Measurements from ENCODE around the gene MAST3.

DNA sequence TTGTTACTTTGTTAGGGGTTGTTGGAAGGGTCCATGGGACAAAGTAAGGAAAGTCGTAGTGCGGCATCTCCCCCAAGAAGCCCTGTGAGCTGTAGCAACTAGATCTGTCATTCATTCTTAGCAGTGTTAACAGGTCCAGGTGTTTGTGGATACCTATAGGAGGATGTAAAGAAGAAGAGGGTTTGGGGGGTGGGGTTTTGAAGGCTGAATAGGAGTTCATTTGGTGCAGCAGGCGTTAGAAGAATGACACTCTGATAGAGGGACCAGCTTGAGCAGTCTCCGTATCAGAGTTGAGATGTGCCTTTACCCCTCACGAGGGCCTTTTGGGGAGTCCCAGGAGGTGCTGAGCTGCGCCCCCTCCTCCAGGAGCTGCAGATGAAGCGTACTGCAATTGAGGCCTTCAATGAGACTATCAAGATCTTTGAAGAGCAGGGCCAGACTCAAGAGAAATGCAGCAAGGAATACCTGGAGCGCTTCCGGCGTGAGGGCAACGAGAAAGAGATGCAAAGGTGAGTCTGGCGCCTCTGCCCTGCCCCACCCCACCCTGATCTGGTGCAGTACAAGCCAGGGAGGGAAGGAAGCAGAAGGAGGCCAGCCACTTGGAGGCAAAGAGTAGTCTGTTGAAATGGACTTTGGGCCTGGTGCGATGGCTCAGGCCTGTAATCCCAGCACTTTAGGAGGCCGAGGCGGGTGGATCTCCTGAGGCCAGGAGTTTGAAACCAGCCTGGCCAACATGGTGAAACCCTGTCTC is 68.4 kb downstream of the MAST3 start:
- TF ChIP-seq, protein P1, sequence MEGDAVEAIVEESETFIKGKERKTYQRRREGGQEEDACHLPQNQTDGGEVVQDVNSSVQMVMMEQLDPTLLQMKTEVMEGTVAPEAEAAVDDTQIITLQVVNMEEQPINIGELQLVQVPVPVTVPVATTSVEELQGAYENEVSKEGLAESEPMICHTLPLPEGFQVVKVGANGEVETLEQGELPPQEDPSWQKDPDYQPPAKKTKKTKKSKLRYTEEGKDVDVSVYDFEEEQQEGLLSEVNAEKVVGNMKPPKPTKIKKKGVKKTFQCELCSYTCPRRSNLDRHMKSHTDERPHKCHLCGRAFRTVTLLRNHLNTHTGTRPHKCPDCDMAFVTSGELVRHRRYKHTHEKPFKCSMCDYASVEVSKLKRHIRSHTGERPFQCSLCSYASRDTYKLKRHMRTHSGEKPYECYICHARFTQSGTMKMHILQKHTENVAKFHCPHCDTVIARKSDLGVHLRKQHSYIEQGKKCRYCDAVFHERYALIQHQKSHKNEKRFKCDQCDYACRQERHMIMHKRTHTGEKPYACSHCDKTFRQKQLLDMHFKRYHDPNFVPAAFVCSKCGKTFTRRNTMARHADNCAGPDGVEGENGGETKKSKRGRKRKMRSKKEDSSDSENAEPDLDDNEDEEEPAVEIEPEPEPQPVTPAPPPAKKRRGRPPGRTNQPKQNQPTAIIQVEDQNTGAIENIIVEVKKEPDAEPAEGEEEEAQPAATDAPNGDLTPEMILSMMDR (IDR thresholded peaks at IDR 0.05; ENCODE audit: low read depth, low read length), result no peak
- TF ChIP-seq EZH2phosphoT487 (IDR thresholded peaks at IDR 0.05; ENCODE audit: low read depth), result no peak
